22Rv1 (cell line): ENCODE results near the gene ABCG8.
A peak's percentile ranks its signal among the peaks of the same experiment; 100 is the strongest.

ENCODE experiments used
- H3K27ac ChIP-seq: fragments of 450-650 bp; 2 replicates; pipeline ENCODE4 v1.5.1; 2017
- ZFX ChIP-seq: fragments of 450-650 bp; IDR thresholded peaks from 2 replicates; pipeline ENCODE4 v1.6.1; 2017; ENCODE audit warnings: antibody characterized with exemption, borderline replicate concordance
- TF ChIP-seq, protein P1 (sequence below): fragments of 450-650 bp; IDR thresholded peaks from 2 replicates; pipeline ENCODE4 v1.5.1; 2017; ENCODE audit warnings: mild to moderate bottlenecking

Gene ABCG8

DNA sequence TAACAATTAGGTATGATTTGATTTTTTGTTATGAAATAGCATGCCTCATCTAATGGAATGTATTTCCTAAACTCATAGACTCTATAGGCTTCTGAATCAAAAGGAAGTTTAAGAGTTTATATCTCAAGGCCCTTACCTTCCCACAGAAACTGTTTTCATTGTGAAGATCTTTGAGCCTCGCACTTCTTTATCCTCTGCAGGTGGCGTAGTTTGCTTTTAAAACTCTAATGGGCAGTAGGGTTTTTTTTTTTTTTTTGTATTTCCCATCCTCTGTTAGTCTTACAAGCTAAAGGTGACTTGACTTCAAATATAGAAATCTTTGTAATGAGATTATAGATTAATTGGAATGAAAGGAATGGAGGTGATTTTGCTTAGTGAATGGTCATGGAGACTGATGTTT lies 36.6 kb upstream of the ABCG8 start:
- H3K27ac ChIP-seq = no peak overlapping the region

GRCh38 chr2:43803113-43803512 lies 35.7 kb upstream of the ABCG8 start:
- H3K27ac ChIP-seq = no peak overlapping the region
- no peak for TF ChIP-seq ZFX
- TF ChIP-seq, protein P1, sequence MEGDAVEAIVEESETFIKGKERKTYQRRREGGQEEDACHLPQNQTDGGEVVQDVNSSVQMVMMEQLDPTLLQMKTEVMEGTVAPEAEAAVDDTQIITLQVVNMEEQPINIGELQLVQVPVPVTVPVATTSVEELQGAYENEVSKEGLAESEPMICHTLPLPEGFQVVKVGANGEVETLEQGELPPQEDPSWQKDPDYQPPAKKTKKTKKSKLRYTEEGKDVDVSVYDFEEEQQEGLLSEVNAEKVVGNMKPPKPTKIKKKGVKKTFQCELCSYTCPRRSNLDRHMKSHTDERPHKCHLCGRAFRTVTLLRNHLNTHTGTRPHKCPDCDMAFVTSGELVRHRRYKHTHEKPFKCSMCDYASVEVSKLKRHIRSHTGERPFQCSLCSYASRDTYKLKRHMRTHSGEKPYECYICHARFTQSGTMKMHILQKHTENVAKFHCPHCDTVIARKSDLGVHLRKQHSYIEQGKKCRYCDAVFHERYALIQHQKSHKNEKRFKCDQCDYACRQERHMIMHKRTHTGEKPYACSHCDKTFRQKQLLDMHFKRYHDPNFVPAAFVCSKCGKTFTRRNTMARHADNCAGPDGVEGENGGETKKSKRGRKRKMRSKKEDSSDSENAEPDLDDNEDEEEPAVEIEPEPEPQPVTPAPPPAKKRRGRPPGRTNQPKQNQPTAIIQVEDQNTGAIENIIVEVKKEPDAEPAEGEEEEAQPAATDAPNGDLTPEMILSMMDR = no peak

More for the DNA sequence above, 36.6 kb upstream of the ABCG8 start:
- TF ChIP-seq ZFX = no peak
- TF ChIP-seq, protein P1 = no peak

DNA sequence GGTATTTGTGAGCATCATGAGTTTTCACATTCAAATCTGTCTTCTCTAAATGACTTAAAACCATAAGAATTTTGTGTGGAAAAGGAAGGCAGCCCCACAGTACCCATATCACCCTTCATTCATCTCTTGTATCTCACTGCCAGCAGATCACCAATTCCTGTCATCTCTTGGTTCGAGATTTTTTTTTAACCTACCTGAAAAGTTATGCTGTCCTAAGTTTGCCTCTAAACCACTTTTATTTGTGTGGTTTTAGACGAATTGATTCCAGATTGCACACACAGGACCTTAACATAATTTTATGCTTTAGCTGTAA lies 32.1 kb upstream of the ABCG8 start:
- peak overlapping the region; percentile 63 for H3K27ac ChIP-seq
- TF ChIP-seq, protein P1 = no peak
- TF ChIP-seq ZFX = no peak

- TF ChIP-seq, protein P1 = no peak
- no peak for TF ChIP-seq ZFX
- no peak overlapping the region for H3K27ac ChIP-seq
Measured at GRCh38 chr2:43810452-43810851, 28.3 kb upstream of the ABCG8 start.

- no peak overlapping the region for H3K27ac ChIP-seq
- TF ChIP-seq, protein P1 = no peak
Measured at GRCh38 chr2:43810888-43811287, 27.9 kb upstream of the ABCG8 start.

- TF ChIP-seq, protein P1 = no peak
- TF ChIP-seq ZFX = no peak
- H3K27ac ChIP-seq = no peak overlapping the region
Measured at GRCh38 chr2:43812006-43812405, 26.8 kb upstream of the ABCG8 start.

- H3K27ac ChIP-seq = no peak overlapping the region
- TF ChIP-seq, protein P1 = no peak
- TF ChIP-seq ZFX = no peak
Measured at GRCh38 chr2:43812947-43813346, 25.8 kb upstream of the ABCG8 start.
